H1 (cell line): ENCODE results near the gene TP73. TPM values are rescaled to one million over a fixed set of nuclear protein-coding genes. Genes with fewer than 3 reads are reported as not detected.

Source experiments
- CTCF ChIA-PET: fragments of 300-600 bp; sonication (Branson Sonifier 250); formaldehyde crosslinking; loops from one replicate; lab custom pipeline; 2021; ENCODE audit not compliant: partially characterized antibody; lab: Charles Lee
- POLR2A ChIA-PET: fragments of 300-600 bp; sonication (Branson Sonifier 250); formaldehyde crosslinking; loops from one replicate; lab custom pipeline; 2021; ENCODE audit warnings: inconsistent platforms; ENCODE audit not compliant: partially characterized antibody; lab: Charles Lee
- DNase-seq, 2 experiments: peaks; one replicate each; pipeline versions ENCODE4 v3.0.0 to v3.0.0-alpha.2; 2010 to 2022; ENCODE audit warnings: low spot score in 2 of 2, low read depth in 1 of 2, mixed read lengths in 1 of 2
- FAIRE-seq: peaks from 2 replicates; lab custom pipeline; 2011; peaks lifted over from hg19 to GRCh38; lab: Jason Lieb, UNC
- H2AFZ ChIP-seq: 2 replicates; pipeline ENCODE4 v1.8.1; 2012; ENCODE audit warnings: low read length, inconsistent platforms
- H2AK5ac ChIP-seq: 2 replicates; pipeline ENCODE4 v1.6.1; 2013; ENCODE audit warnings: low read depth, low read length
- H2BK120ac ChIP-seq: replicated peaks from 2 replicates; pipeline ENCODE3; 2013; ENCODE audit warnings: low read depth, low read length, inconsistent platforms
- H2BK12ac ChIP-seq: 2 replicates; pipeline ENCODE4 v1.6.1; 2013; ENCODE audit warnings: low read depth, low read length
- H2BK15ac ChIP-seq: 2 replicates; pipeline ENCODE4 v1.6.1; 2013; ENCODE audit warnings: low read length
- H2BK20ac ChIP-seq: 2 replicates; pipeline ENCODE4 v1.6.1; 2013; ENCODE audit warnings: low read length
- H2BK5ac ChIP-seq: 2 replicates; pipeline ENCODE4 v1.6.1; 2013; ENCODE audit warnings: low read depth, low read length
- H3K14ac ChIP-seq: 2 replicates; pipeline ENCODE4 v1.6.1; 2013; ENCODE audit warnings: inconsistent platforms; ENCODE audit not compliant: insufficient read length
- H3K18ac ChIP-seq: 2 replicates; pipeline ENCODE4 v1.6.1; 2013; ENCODE audit warnings: low read length; ENCODE audit errors: extremely low read depth
- H3K23ac ChIP-seq: 2 replicates; pipeline ENCODE4 v1.6.1; 2013; ENCODE audit warnings: inconsistent platforms; ENCODE audit not compliant: insufficient read length
- H3K23me2 ChIP-seq: 2 replicates; pipeline ENCODE4 v1.6.1; 2013; ENCODE audit warnings: low read depth, low read length
- H3K27ac ChIP-seq: 2 replicates; pipeline ENCODE4 v1.6.1; 2011; ENCODE audit warnings: low read depth, low read length, inconsistent platforms
- H3K27me3 ChIP-seq, 4 experiments: replicated peaks in 1 of 4; 1 replicate in 1 of 4; 2 replicates in 3 of 4; pipeline versions ENCODE4 v1.6.1 to v1.8.1; 2011 to 2013; ENCODE audit warnings: low read length in 3 of 4, mild to moderate bottlenecking in 3 of 4, inconsistent platforms in 2 of 4, mixed read lengths in 2 of 4, moderate library complexity in 1 of 4; ENCODE audit not compliant: control insufficient read depth in 3 of 4, insufficient read depth in 3 of 4; ENCODE audit errors: extremely low read depth in 1 of 4
- H3K36me3 ChIP-seq, 4 experiments: 2 replicates each; pipeline versions ENCODE4 v1.6.1 to v1.8.1; 2011 to 2013; ENCODE audit warnings: mild to moderate bottlenecking in 4 of 4, low read length in 3 of 4, moderate library complexity in 2 of 4, control low read depth in 1 of 4, inconsistent platforms in 1 of 4; ENCODE audit not compliant: insufficient read depth in 4 of 4, control insufficient read depth in 2 of 4
- H3K4ac ChIP-seq: replicated peaks from 2 replicates; pipeline ENCODE3; 2013; ENCODE audit warnings: low read length, low read depth, mixed read lengths, inconsistent platforms; ENCODE audit not compliant: insufficient read length
- H3K4me1 ChIP-seq, 4 experiments: replicated peaks in 1 of 4; 1 replicate in 1 of 4; 2 replicates in 3 of 4; pipeline versions ENCODE4 v1.6.1 to v1.8.1; 2011 to 2013; ENCODE audit warnings: low read length in 3 of 4, inconsistent platforms in 2 of 4, mixed read lengths in 1 of 4; ENCODE audit not compliant: insufficient read depth in 4 of 4, control insufficient read depth in 3 of 4
- H3K4me2 ChIP-seq, 2 experiments: 2 replicates each; pipeline versions ENCODE4 v1.6.1 to v1.8.1; 2011 to 2013; ENCODE audit warnings: low read depth in 2 of 2, low read length in 2 of 2, control low read depth in 1 of 2, inconsistent platforms in 1 of 2, mild to moderate bottlenecking in 1 of 2; ENCODE audit not compliant: insufficient read depth in 1 of 2
- H3K4me3 ChIP-seq, 4 experiments: fragments of 200-600, 300-600 bp in 1 of 4; sonication (generic), shearing (Covaris generic), sonication (Bioruptor Twin) in 1 of 4; 2 replicates each; pipeline versions ENCODE4 v1.5.1 to v1.8.1; 2011 to 2016; ENCODE audit warnings: low read length in 4 of 4, low read depth in 3 of 4, control low read depth in 2 of 4, inconsistent platforms in 2 of 4, mild to moderate bottlenecking in 2 of 4, mixed read lengths in 1 of 4, moderate library complexity in 1 of 4; ENCODE audit not compliant: insufficient read depth in 2 of 4; ENCODE audit errors: extremely low read depth in 1 of 4
- H3K56ac ChIP-seq: replicated peaks from 2 replicates; pipeline ENCODE3; 2013; ENCODE audit warnings: low read depth, mild to moderate bottlenecking, mixed read lengths, low read length, inconsistent platforms; ENCODE audit not compliant: insufficient read length
- H3K79me1 ChIP-seq: 2 replicates; pipeline ENCODE4 v1.6.1; 2013; ENCODE audit warnings: low read depth, low read length, control low read depth
- H3K79me2 ChIP-seq, 2 experiments: 2 replicates each; pipeline versions ENCODE4 v1.6.1 to v1.8.1; 2012 to 2013; ENCODE audit warnings: low read length in 2 of 2, mild to moderate bottlenecking in 2 of 2, inconsistent platforms in 1 of 2; ENCODE audit not compliant: insufficient read depth in 2 of 2, control insufficient read depth in 1 of 2
- H3K9ac ChIP-seq, 4 experiments: replicated peaks in 1 of 4; 1 replicate in 1 of 4; 2 replicates in 3 of 4; pipeline versions ENCODE4 v1.6.1 to v1.8.1; 2011 to 2013; ENCODE audit warnings: low read depth in 3 of 4, low read length in 3 of 4, control low read depth in 2 of 4, mild to moderate bottlenecking in 2 of 4, moderate library complexity in 2 of 4, inconsistent platforms in 1 of 4; ENCODE audit errors: extremely low read depth in 1 of 4
- H3K9me3 ChIP-seq, 2 experiments: 2 replicates each; pipeline versions ENCODE4 v1.6.1 to v1.8.1; 2012 to 2013; ENCODE audit warnings: mild to moderate bottlenecking in 2 of 2, moderate library complexity in 2 of 2, control low read depth in 1 of 2, inconsistent platforms in 1 of 2, low read depth in 1 of 2, low read length in 1 of 2, mixed read lengths in 1 of 2; ENCODE audit not compliant: insufficient read depth in 2 of 2
- H4K20me1 ChIP-seq, 2 experiments: replicated peaks in 1 of 2; 2 replicates each; pipeline versions ENCODE3 to v1.8.1; 2011 to 2013; ENCODE audit warnings: inconsistent platforms in 2 of 2, low read length in 2 of 2, mild to moderate bottlenecking in 1 of 2; ENCODE audit not compliant: insufficient read depth in 2 of 2, control insufficient read depth in 1 of 2
- H4K5ac ChIP-seq: 2 replicates; pipeline ENCODE4 v1.6.1; 2013; ENCODE audit warnings: low read length, low read depth, mixed read lengths, inconsistent platforms; ENCODE audit not compliant: insufficient read length
- H4K8ac ChIP-seq: 2 replicates; pipeline ENCODE4 v1.8.0; 2013; ENCODE audit warnings: mild to moderate bottlenecking, moderate library complexity, low read length, inconsistent platforms; ENCODE audit not compliant: insufficient read depth; ENCODE audit errors: extremely low read depth
- H4K91ac ChIP-seq: replicated peaks from 2 replicates; pipeline ENCODE3; 2013; ENCODE audit warnings: low read length, mixed read lengths, inconsistent platforms; ENCODE audit not compliant: insufficient read length
- CEBPB ChIP-seq: IDR thresholded peaks from 2 replicates; pipeline ENCODE4 v1.6.1; 2012; ENCODE audit warnings: low read depth, low read length
- CHD1 ChIP-seq: IDR thresholded peaks from 2 replicates; pipeline ENCODE4 v1.6.1; 2012; ENCODE audit warnings: low read depth, low read length, improper control_type of control experiment
- JUN ChIP-seq: IDR thresholded peaks from 2 replicates; pipeline ENCODE4 v1.6.1; 2011; ENCODE audit warnings: low read depth, mild to moderate bottlenecking, improper control_type of control experiment, low read length
- WGBS, 2 experiments: shearing (Covaris generic) in 1 of 2; methylation state at CpG; one replicate each; pipeline versions ENCODE4 v1.1.6 to v1.1.7; 2013 to 2015; ENCODE audit warnings: low lambda C conversion rate in 2 of 2, mixed read lengths in 2 of 2, inconsistent platforms in 1 of 2, low coverage in 1 of 2, missing lambda C conversion rate in 1 of 2; ENCODE audit not compliant: insufficient replicate concordance in 2 of 2, insufficient coverage in 1 of 2, insufficient read length in 1 of 2; ENCODE audit errors: extremely low coverage in 1 of 2, missing lambda C conversion rate in 1 of 2; 5-methylcytosine and 5-hydroxymethylcytosine counted together
- polyA plus RNA-seq, 7 experiments: library from polyadenylated mRNA; depleted of rRNA in 3 of 7; stranded (reverse) in 5 of 7; unstranded in 2 of 7; fragments of >200 nt in 5 of 7; fragments of 200-250 nt in 2 of 7; gene quantifications; 1 replicate in 5 of 7; 2 replicates in 1 of 7; 4 replicates in 1 of 7; pipeline versions ENCODE4 v1.2.1 to v1.2.3, GENCODE V29; 2011 to 2013; ENCODE audit warnings: missing spikeins in 2 of 7, mixed read lengths in 2 of 7
- total RNA-seq: library from RNA; stranded (reverse); fragmentation: NEBNext Ultra II Directional; extraction: Animal tissue kit (Norgen Biotek cat#: 25700); gene quantifications from 2 replicates; pipeline ENCODE4 v1.2.1, GENCODE V29; 2021

TP73 gene
- total and polyA plus RNA-seq, 2 of the 8 experiments (the other 6 are each of a cell fraction or from before 2014, with no cell fraction given): 2.6 to 3.1 TPM

- no peak overlapping the region for H4K91ac ChIP-seq
- H3K27me3 ChIP-seq: peaks cover 0 to 2% (median 0%) of the 10 kb centered on the region in 4 experiments; a peak in 1 of 7 replicates
- no peak overlapping the region for H2AFZ ChIP-seq
- no peaks in the 10 kb centered on the region for H3K79me2 ChIP-seq
- no peak overlapping the region for H3K4me2 ChIP-seq
- H3K36me3 ChIP-seq: no peaks in the 10 kb centered on the region
- H3K79me1 ChIP-seq: no peaks in the 10 kb centered on the region
- H3K18ac ChIP-seq: no peak overlapping the region
- H2AK5ac ChIP-seq: no peak overlapping the region
- FAIRE-seq: no peak
- POLR2A ChIA-PET: interaction anchor here (2.9 kb wide), 1 partner anchor 11 kb away, joined by 10 read pairs; no protein-coding TSS in a partner anchor
- no peak overlapping the region for H2BK12ac ChIP-seq
- H3K14ac ChIP-seq: no peak overlapping the region
- DNase-seq: no peak
- H4K20me1 ChIP-seq: no peaks in the 10 kb centered on the region
- H3K27ac ChIP-seq: no peak overlapping the region
- no peak overlapping the region for H2BK15ac ChIP-seq
- H2BK120ac ChIP-seq: no peak overlapping the region
- no peak overlapping the region for H4K5ac ChIP-seq
- no peaks in the 10 kb centered on the region for H3K4me1 ChIP-seq
- H3K9ac ChIP-seq: no peak overlapping the region
- CTCF ChIA-PET: interaction anchor here (0.8 to 4.2 kb wide), 4 partner anchors 9 to 35 kb away, joined by 3 to 15 read pairs (median 4); no protein-coding TSS in a partner anchor
- H3K56ac ChIP-seq: no peak overlapping the region
- H3K4me3 ChIP-seq: no peak overlapping the region
- no peaks in the 10 kb centered on the region for H3K23me2 ChIP-seq
- H2BK20ac ChIP-seq: no peak overlapping the region
- H4K8ac ChIP-seq: no peak overlapping the region
- H2BK5ac ChIP-seq: no peak overlapping the region
- 0 out of 4 replicates have a peak, but pooled peaks cover 0 to 3% of the 10 kb centered on the region in 2 experiments for H3K9me3 ChIP-seq
- no peak overlapping the region for H3K4ac ChIP-seq
- 86% methylated on average over 6 of the region's 6 CpGs; no CpG with 5 or more reads in 1 of the 2 experiments for WGBS, 2 experiments
- H3K23ac ChIP-seq: no peak overlapping the region
- TF ChIP-seq JUN (no peak), CHD1 (no peak), CEBPB (no peak)
These were observed 107.5 kb downstream of the TP73 start for GRCh38 chr1:3759796-3760195.
